SK-N-SH (cell line): ENCODE measurements around the gene CRTC2. TPM values are rescaled to one million over a fixed set of nuclear protein-coding genes. Genes with fewer than 3 reads are reported as not detected.

ENCODE experiments used
- CTCF ChIA-PET: fragments of 300-600, 350-600 bp; formaldehyde crosslinking; extraction: SDS; loops from one replicate; lab custom pipeline; 2021; lab: Yijun Ruan, JAX
- POLR2A ChIA-PET: fragments of 350-600 bp; sonication (Branson Sonifier 250); formaldehyde crosslinking; extraction: SDS; loops from one replicate; lab custom pipeline; 2020; ENCODE audit warnings: antibody characterized with exemption, inconsistent platforms; lab: Yijun Ruan, JAX
- DNase-seq: peaks from one replicate; pipeline ENCODE4 v3.0.0; 2012
- H2AFZ ChIP-seq: fragments of 200-600 bp; sonication (generic); 2 replicates; pipeline ENCODE4 v1.8.1; 2016; ENCODE audit warnings: antibody characterized with exemption, mild to moderate bottlenecking, low read depth
- H3F3A ChIP-seq: fragments of 200-600 bp; sonication (generic); replicated peaks from 2 replicates; pipeline ENCODE3; 2016; ENCODE audit warnings: antibody characterized with exemption, mild to moderate bottlenecking; ENCODE audit not compliant: insufficient read depth
- H3K27ac ChIP-seq, 2 experiments: fragments of 200-500 bp in 1 of 2; fragments of 200-600 bp in 1 of 2; sonication (Bioruptor generic) in 1 of 2; sonication (generic), shearing (Covaris generic) in 1 of 2; 2 replicates each; pipeline versions ENCODE4 v1.5.1 to v1.6.1; 2014 to 2016; ENCODE audit warnings: low read depth in 2 of 2, inconsistent platforms in 1 of 2, low read length in 1 of 2, mild to moderate bottlenecking in 1 of 2, mixed read lengths in 1 of 2
- H3K27me3 ChIP-seq: fragments of 200-600 bp; sonication (generic), shearing (Covaris generic); 2 replicates; pipeline ENCODE4 v1.6.1; 2016; ENCODE audit warnings: mixed run types; ENCODE audit not compliant: insufficient read depth
- H3K36me3 ChIP-seq, 2 experiments: fragments of 200-500 bp in 1 of 2; fragments of 200-600 bp in 1 of 2; sonication (Bioruptor generic) in 1 of 2; sonication (generic) in 1 of 2; replicated peaks in 1 of 2; 2 replicates each; pipeline versions ENCODE3 to v1.5.1; 2014 to 2016; ENCODE audit warnings: low read length in 1 of 2, mild to moderate bottlenecking in 1 of 2; ENCODE audit not compliant: insufficient read depth in 2 of 2, control insufficient read depth in 1 of 2
- H3K4me1 ChIP-seq, 2 experiments: fragments of 200-500 bp in 1 of 2; fragments of 200-600 bp in 1 of 2; sonication (Bioruptor generic) in 1 of 2; sonication (generic), shearing (Covaris generic) in 1 of 2; 2 replicates each; pipeline versions ENCODE4 v1.5.1 to v1.6.1; 2014 to 2016; ENCODE audit warnings: low read depth in 1 of 2, low read length in 1 of 2, mixed run types in 1 of 2; ENCODE audit not compliant: insufficient read depth in 2 of 2, control insufficient read depth in 1 of 2
- H3K4me2 ChIP-seq: fragments of 200-600 bp; sonication (generic), shearing (Covaris generic); 2 replicates; pipeline ENCODE4 v1.6.1; 2017; ENCODE audit warnings: mixed run types
- H3K4me3 ChIP-seq, 2 experiments: fragments of 200-500 bp in 1 of 2; fragments of 200-600 bp in 1 of 2; sonication (Bioruptor generic) in 1 of 2; sonication (generic), shearing (Covaris generic) in 1 of 2; 2 replicates each; pipeline versions ENCODE4 v1.5.1 to v1.8.1; 2014 to 2016; ENCODE audit warnings: low read depth in 2 of 2, inconsistent platforms in 1 of 2, low read length in 1 of 2, mild to moderate bottlenecking in 1 of 2, mixed read lengths in 1 of 2, moderate library complexity in 1 of 2
- H3K79me2 ChIP-seq: fragments of 200-600 bp; sonication (generic); 2 replicates; pipeline ENCODE4 v1.8.1; 2017; ENCODE audit warnings: mild to moderate bottlenecking; ENCODE audit not compliant: insufficient read depth
- H3K9ac ChIP-seq: fragments of 200-600 bp; sonication (generic); 2 replicates; pipeline ENCODE4 v1.6.1; 2017; ENCODE audit warnings: mixed run types
- H3K9me2 ChIP-seq: fragments of 200-600 bp; sonication (generic); 2 replicates; pipeline ENCODE4 v1.6.1; 2017; ENCODE audit warnings: mixed run types
- H3K9me3 ChIP-seq: fragments of 200-600 bp; sonication (generic); 2 replicates; pipeline ENCODE4 v1.6.1; 2017; ENCODE audit warnings: mixed run types, mild to moderate bottlenecking, moderate library complexity
- H4K20me1 ChIP-seq: fragments of 200-600 bp; sonication (generic); 2 replicates; pipeline ENCODE4 v1.6.1; 2017; ENCODE audit warnings: mild to moderate bottlenecking, mixed run types; ENCODE audit not compliant: insufficient read depth
- CHD2 ChIP-seq: fragments of 150-350 bp; IDR thresholded peaks from 2 replicates; pipeline ENCODE4 v1.6.1; 2018; ENCODE audit warnings: low read length; ENCODE audit not compliant: partially characterized antibody
- EP300 ChIP-seq, 2 experiments: IDR thresholded peaks; 2 replicates each; pipeline versions ENCODE4 v1.4.0 to v1.6.1; 2012; ENCODE audit warnings: borderline replicate concordance in 1 of 2, low read depth in 1 of 2, low read length in 1 of 2
- EZH2phosphoT487 ChIP-seq: fragments of 200-600 bp; sonication (generic); IDR thresholded peaks from 2 replicates; pipeline ENCODE4 v1.6.1; 2017; ENCODE audit warnings: low read depth, mixed run types, mild to moderate bottlenecking, antibody characterized with exemption, moderate library complexity, borderline replicate concordance
- MEF2A ChIP-seq: IDR thresholded peaks from 2 replicates; pipeline ENCODE4 v1.4.0; 2012; ENCODE audit warnings: low read depth, borderline replicate concordance
- MXI1 ChIP-seq: IDR thresholded peaks from 2 replicates; pipeline ENCODE4 v1.6.1; 2012; ENCODE audit warnings: mild to moderate bottlenecking, low read depth, low read length, improper control_type of control experiment
- POLR2AphosphoS5 ChIP-seq: IDR thresholded peaks from 2 replicates; pipeline ENCODE4 v1.6.1; 2012; ENCODE audit warnings: low read depth, low read length
- RAD21 ChIP-seq: IDR thresholded peaks from 2 replicates; pipeline ENCODE4 v1.6.1; 2012; ENCODE audit warnings: mild to moderate bottlenecking, low read length
- TAF1 ChIP-seq: IDR thresholded peaks from 2 replicates; pipeline ENCODE4 v1.6.1; 2012; ENCODE audit warnings: low read depth, mild to moderate bottlenecking, low read length, moderate library complexity, borderline replicate concordance
- USF1 ChIP-seq: IDR thresholded peaks from 2 replicates; pipeline ENCODE4 v1.4.0; 2012; ENCODE audit warnings: low read depth, borderline replicate concordance
- USF2 ChIP-seq: fragments of 150-350 bp; IDR thresholded peaks from 2 replicates; pipeline ENCODE4 v1.6.1; 2017; ENCODE audit warnings: antibody characterized with exemption, low read length, low read depth, borderline replicate concordance
- WGBS: methylation state at CpG from one replicate; pipeline ENCODE4 v1.1.6; 2017; ENCODE audit warnings: low lambda C conversion rate; 5-methylcytosine and 5-hydroxymethylcytosine counted together
- polyA plus RNA-seq, 3 experiments: library from polyadenylated mRNA; depleted of rRNA; stranded (reverse); fragments of >200 nt; gene quantifications; 2 replicates each; pipeline ENCODE4 v1.2.3, GENCODE V29; 2012

The CRTC2 gene
- polyA plus RNA-seq, 1 of the 3 experiments (the other 2 are of a cell fraction) = 25.5 TPM

GRCh38 chr1:153977250-153978240 lies 19.1 kb upstream of the CRTC2 start, which contains the start of gene JTB (continued):
- TF ChIP-seq POLR2AphosphoS5 (peak; percentile 64), RAD21 (no peak), TAF1 (peak; percentile 82), USF2 (no peak)

- POLR2A ChIA-PET = interaction anchor here (0.7 to 6.6 kb wide), 7 partner anchors 9 to 1120 kb away, joined by 3 to 69 read pairs (median 7); partner anchors contain the start of genes CREB3L4, RAB13, RPS27 and SLC39A1
- 2% methylated on average over 14 of the region's 16 CpGs for WGBS
These were observed 18.4 kb upstream of the CRTC2 start for GRCh38 chr1:153976819-153977249.

More at GRCh38 chr1:153976819-153977249, 18.4 kb upstream of the CRTC2 start:
- CTCF ChIA-PET = interaction anchor here (0.7 to 8.9 kb wide), 8 partner anchors 9 to 176 kb away, joined by 3 to 68 read pairs (median 6); partner anchors contain the start of genes CREB3L4, DENND4B and RAB13
- no peaks in the 10 kb centered on the region for H3K9me2 ChIP-seq
- no peaks in the 10 kb centered on the region for H3K27me3 ChIP-seq
- peak overlapping the region; percentile 96 for H3K4me2 ChIP-seq
- peak overlapping the region; percentile 83 for H3K9ac ChIP-seq
- H2AFZ ChIP-seq = peak overlapping the region; percentile 82
- H3F3A ChIP-seq = peaks cover 21% of the 10 kb centered on the region
- H3K36me3 ChIP-seq = peaks cover 32 to 36% of the 10 kb centered on the region in 2 experiments
- H3K27ac ChIP-seq = peak overlapping the region; percentile 63 to 91; a peak in 3 of 4 replicates
- H3K4me3 ChIP-seq = peak overlapping the region; percentile 92 to 95
- H4K20me1 ChIP-seq = no peaks in the 10 kb centered on the region
- TF ChIP-seq CHD2 (peak; percentile 13), USF2 (no peak), EZH2phosphoT487 (no peak), USF1 (no peak), MEF2A (no peak), EP300 (IDR thresholded peaks at IDR 0.05; ENCODE audit: borderline replicate concordance in 1 of 2, low read depth in 1 of 2, low read length in 1 of 2) (no peak), MXI1 (peak; percentile 2; the same call in 1 of the 2 replicates)
- TF ChIP-seq, all 33 proteins: peak for 2
- Histone ChIP-seq H3K4me1 (peaks cover 5 to 16% of the 10 kb centered on the region in 2 experiments; a peak in 2 of 4 replicates), H3K79me2 (peaks cover 26% of the 10 kb centered on the region), H3K9me3 (no peaks in the 10 kb centered on the region)
- peak; percentile 30 for DNase-seq
